Left ventricle myocardium inferior (tissue), 1 donor: ENCODE data around the gene TTC34. TPM values are rescaled to one million over a fixed set of nuclear protein-coding genes. Genes with fewer than 3 reads are reported as not detected.

ENCODE experiments used
- DNase-seq: peaks from one replicate; pipeline ENCODE4 v3.0.0-alpha.2; 2020
- H3K27ac ChIP-seq: fragments of 200-600 bp; replicated peaks from 2 replicates; pipeline ENCODE4 v1.8.0; 2021
- H3K27me3 ChIP-seq: fragments of 200-600 bp; 2 replicates; pipeline ENCODE4 v1.8.0; 2021; ENCODE audit warnings: low read depth
- H3K36me3 ChIP-seq: fragments of 200-600 bp; 2 replicates; pipeline ENCODE4 v1.8.0; 2021
- H3K4me1 ChIP-seq: fragments of 200-600 bp; 2 replicates; pipeline ENCODE4 v1.8.0; 2021
- H3K4me3 ChIP-seq: fragments of 200-600 bp; 2 replicates; pipeline ENCODE4 v1.8.0; 2021; ENCODE audit warnings: mild to moderate bottlenecking, moderate library complexity
- H3K9me3 ChIP-seq: fragments of 200-600 bp; replicated peaks from 2 replicates; pipeline ENCODE4 v1.8.0; 2021
- CTCF ChIP-seq: fragments of 200-600 bp; IDR thresholded peaks from 2 replicates; pipeline ENCODE4 v1.8.0; 2021; ENCODE audit warnings: antibody characterized with exemption, mild to moderate bottlenecking, borderline replicate concordance
- intact Hi-C: fragments of 100-400 bp; cut with micrococcal nuclease; formaldehyde crosslinking; loops from one replicate; pipeline ENCODE4 v1.11.0; 2022
- total RNA-seq: library from RNA; stranded (reverse); fragmentation: NEBNext Ultra II Directional; extraction: Animal tissue kit (Norgen Biotek cat#: 25700); gene quantifications from one replicate; pipeline ENCODE4 v1.2.1, GENCODE V29; 2021
- donor health status: DM: no; HTN: yes; CAD: no; lungs with severe emphysema.

Gene TTC34
- total RNA-seq, 1 donor from 2014 or later = 0.91 TPM

GRCh38 chr1:2602866-2603520 is 198.5 kb downstream of the TTC34 start:
- no peak for DNase-seq
- H3K36me3 ChIP-seq = no peaks in the 10 kb centered on the region
- no peak for TF ChIP-seq CTCF
- H3K27me3 ChIP-seq = peaks cover 64% of the 10 kb centered on the region
- no peak overlapping the region for H3K4me3 ChIP-seq
- intact Hi-C loops = no loop called here
- peaks cover 31% of the 10 kb centered on the region for H3K9me3 ChIP-seq
- no peak overlapping the region for H3K27ac ChIP-seq
- H3K4me1 ChIP-seq = peaks cover 8% of the 10 kb centered on the region

GRCh38 chr1:2602311-2602835 is 199.1 kb downstream of the TTC34 start:
- intact Hi-C loops = no loop called here
- Histone ChIP-seq H3K27me3 (peaks cover 58% of the 10 kb centered on the region), H3K36me3 (no peaks in the 10 kb centered on the region), H3K27ac (no peak overlapping the region), H3K4me3 (no peak overlapping the region), H3K9me3 (peaks cover 35% of the 10 kb centered on the region), H3K4me1 (peaks cover 4% of the 10 kb centered on the region)
- DNase-seq = no peak
- no peak for TF ChIP-seq CTCF

GRCh38 chr1:2601721-2602303 is 199.7 kb downstream of the TTC34 start:
- Histone ChIP-seq H3K27me3 (peaks cover 53% of the 10 kb centered on the region), H3K4me3 (no peak overlapping the region)
- DNase-seq = no peak

GRCh38 chr1:2598329-2598931 is 203.1 kb downstream of the TTC34 start:
- intact Hi-C loops = no loop called here
- H3K4me3 ChIP-seq = no peak overlapping the region
- peaks cover 51% of the 10 kb centered on the region for H3K27me3 ChIP-seq
- H3K36me3 ChIP-seq = no peaks in the 10 kb centered on the region
- no peak overlapping the region for H3K27ac ChIP-seq
- peaks cover 35% of the 10 kb centered on the region for H3K9me3 ChIP-seq
- peaks cover 11% of the 10 kb centered on the region for H3K4me1 ChIP-seq
- no peak for DNase-seq
- TF ChIP-seq CTCF = no peak

More at GRCh38 chr1:2601721-2602303, 199.7 kb downstream of the TTC34 start:
- no peaks in the 10 kb centered on the region for H3K36me3 ChIP-seq
- intact Hi-C loops = no loop called here
- no peaks in the 10 kb centered on the region for H3K4me1 ChIP-seq
- H3K27ac ChIP-seq = no peak overlapping the region
- no peak for TF ChIP-seq CTCF
- H3K9me3 ChIP-seq = peaks cover 35% of the 10 kb centered on the region

- Histone ChIP-seq H3K4me1 (peaks cover 15% of the 10 kb centered on the region), H3K27ac (no peak overlapping the region), H3K4me3 (no peak overlapping the region), H3K36me3 (no peaks in the 10 kb centered on the region), H3K27me3 (peaks cover 49% of the 10 kb centered on the region), H3K9me3 (peaks cover 35% of the 10 kb centered on the region)
- TF ChIP-seq CTCF = no peak
- no peak for DNase-seq
- intact Hi-C loops = no loop called here
Measured at GRCh38 chr1:2597441-2598328, 203.8 kb downstream of the TTC34 start.
